Prostate gland (tissue), 2 donors: Measurements from ENCODE around the gene FNDC3B. TPM values are rescaled to one million over a fixed set of nuclear protein-coding genes. Genes with fewer than 3 reads are reported as not detected.

Source experiments
- DNase-seq: peaks from one replicate; pipeline ENCODE4 v3.0.0-alpha.2; 2019; ENCODE audit warnings: low spot score
- H3K27ac ChIP-seq, 2 donors: fragments of 200-600 bp; sonication (generic); 2 replicates each; pipeline ENCODE4 v1.5.1; 2017 to 2019
- H3K27me3 ChIP-seq: fragments of 200-600 bp; sonication (generic); replicated peaks from 2 replicates; pipeline ENCODE4 v1.5.1; 2019; ENCODE audit not compliant: insufficient read depth
- H3K36me3 ChIP-seq, 2 donors: fragments of 200-600 bp; sonication (generic); 1 replicate in 1 of 2; 2 replicates in 1 of 2; pipeline versions ENCODE4 v1.5.1 to v1.8.1; 2017 to 2019
- H3K4me1 ChIP-seq: fragments of 200-600 bp; sonication (generic); replicated peaks from 2 replicates; pipeline ENCODE4 v1.5.1; 2019
- H3K4me3 ChIP-seq, 2 donors: fragments of 200-600 bp; sonication (generic); 2 replicates each; pipeline ENCODE4 v1.5.1; 2017 to 2019
- H3K9me3 ChIP-seq: fragments of 200-600 bp; sonication (generic); 2 replicates; pipeline ENCODE4 v1.5.1; 2017
- POLR2A ChIP-seq: fragments of 450-650 bp; IDR thresholded peaks from one replicate; pipeline ENCODE4 v1.6.1; 2016; ENCODE audit warnings: antibody characterized with exemption, mild to moderate bottlenecking
- POLR2AphosphoS5 ChIP-seq: sonication (generic); formaldehyde crosslinking; IDR thresholded peaks from one replicate; pipeline ENCODE4 v1.6.1; 2017; ENCODE audit warnings: antibody characterized with exemption
- WGBS: methylation state at CpG from one replicate; pipeline ENCODE4 v1.1.5; 2018; 5-methylcytosine and 5-hydroxymethylcytosine counted together
- intact Hi-C: fragments of 100-400 bp; cut with DNase I; formaldehyde crosslinking; loops from one replicate; pipeline ENCODE4 v1.14.2; 2022
- total RNA-seq, 2 donors: library from RNA; depleted of rRNA; stranded (reverse); fragments of >200 nt; gene quantifications; one replicate each; pipeline ENCODE4 v1.1.0, GENCODE V29; 2016
- TF ChIP-seq, protein P1 (sequence below), 4 experiments: fragments of 200-600 bp in 2 of 4; fragments of 450-650 bp in 2 of 4; sonication (generic) in 2 of 4; IDR thresholded peaks; 1 replicate in 3 of 4; 2 replicates in 1 of 4; pipeline ENCODE4 v1.5.1; 2016 to 2019; ENCODE audit warnings: antibody characterized with exemption in 4 of 4, mild to moderate bottlenecking in 2 of 4, moderate library complexity in 2 of 4

Gene FNDC3B
- total RNA-seq, 2 donors from 2014 or later = 35.9 to 62.4 TPM

DNA sequence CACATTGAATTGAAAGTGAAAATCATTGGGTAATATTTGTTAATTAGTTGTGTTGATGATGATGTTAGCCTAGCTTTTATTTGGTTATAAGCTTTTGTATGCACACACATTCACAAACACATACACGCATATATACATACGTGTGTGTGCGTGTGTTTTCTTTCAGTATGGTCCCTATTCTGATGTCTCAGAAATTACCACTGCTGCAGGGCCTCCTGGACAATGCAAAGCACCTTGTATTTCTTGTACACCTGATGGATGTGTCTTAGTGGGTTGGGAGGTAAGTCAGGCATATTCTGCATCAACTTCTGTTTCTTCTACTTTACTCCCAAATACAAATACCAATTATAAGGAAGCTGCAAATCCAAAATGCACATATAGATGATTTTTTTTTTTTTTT is 306.8 kb downstream of the FNDC3B start:
- H3K36me3 ChIP-seq = no peaks in the 10 kb centered on the region
- no peak for TF ChIP-seq POLR2A
- no peak for TF ChIP-seq POLR2AphosphoS5
- TF ChIP-seq, protein P1, sequence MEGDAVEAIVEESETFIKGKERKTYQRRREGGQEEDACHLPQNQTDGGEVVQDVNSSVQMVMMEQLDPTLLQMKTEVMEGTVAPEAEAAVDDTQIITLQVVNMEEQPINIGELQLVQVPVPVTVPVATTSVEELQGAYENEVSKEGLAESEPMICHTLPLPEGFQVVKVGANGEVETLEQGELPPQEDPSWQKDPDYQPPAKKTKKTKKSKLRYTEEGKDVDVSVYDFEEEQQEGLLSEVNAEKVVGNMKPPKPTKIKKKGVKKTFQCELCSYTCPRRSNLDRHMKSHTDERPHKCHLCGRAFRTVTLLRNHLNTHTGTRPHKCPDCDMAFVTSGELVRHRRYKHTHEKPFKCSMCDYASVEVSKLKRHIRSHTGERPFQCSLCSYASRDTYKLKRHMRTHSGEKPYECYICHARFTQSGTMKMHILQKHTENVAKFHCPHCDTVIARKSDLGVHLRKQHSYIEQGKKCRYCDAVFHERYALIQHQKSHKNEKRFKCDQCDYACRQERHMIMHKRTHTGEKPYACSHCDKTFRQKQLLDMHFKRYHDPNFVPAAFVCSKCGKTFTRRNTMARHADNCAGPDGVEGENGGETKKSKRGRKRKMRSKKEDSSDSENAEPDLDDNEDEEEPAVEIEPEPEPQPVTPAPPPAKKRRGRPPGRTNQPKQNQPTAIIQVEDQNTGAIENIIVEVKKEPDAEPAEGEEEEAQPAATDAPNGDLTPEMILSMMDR (IDR thresholded peaks at IDR 0.05) = no peak
- no peak overlapping the region for H3K27ac ChIP-seq
- no peak overlapping the region for H3K4me3 ChIP-seq
- no peaks in the 10 kb centered on the region for H3K9me3 ChIP-seq
- intact Hi-C loops = no loop called here
- H3K4me1 ChIP-seq = no peaks in the 10 kb centered on the region
- no peak for DNase-seq
- 78% methylated on average over 3 of the region's 3 CpGs for WGBS
- H3K27me3 ChIP-seq = no peaks in the 10 kb centered on the region

DNA sequence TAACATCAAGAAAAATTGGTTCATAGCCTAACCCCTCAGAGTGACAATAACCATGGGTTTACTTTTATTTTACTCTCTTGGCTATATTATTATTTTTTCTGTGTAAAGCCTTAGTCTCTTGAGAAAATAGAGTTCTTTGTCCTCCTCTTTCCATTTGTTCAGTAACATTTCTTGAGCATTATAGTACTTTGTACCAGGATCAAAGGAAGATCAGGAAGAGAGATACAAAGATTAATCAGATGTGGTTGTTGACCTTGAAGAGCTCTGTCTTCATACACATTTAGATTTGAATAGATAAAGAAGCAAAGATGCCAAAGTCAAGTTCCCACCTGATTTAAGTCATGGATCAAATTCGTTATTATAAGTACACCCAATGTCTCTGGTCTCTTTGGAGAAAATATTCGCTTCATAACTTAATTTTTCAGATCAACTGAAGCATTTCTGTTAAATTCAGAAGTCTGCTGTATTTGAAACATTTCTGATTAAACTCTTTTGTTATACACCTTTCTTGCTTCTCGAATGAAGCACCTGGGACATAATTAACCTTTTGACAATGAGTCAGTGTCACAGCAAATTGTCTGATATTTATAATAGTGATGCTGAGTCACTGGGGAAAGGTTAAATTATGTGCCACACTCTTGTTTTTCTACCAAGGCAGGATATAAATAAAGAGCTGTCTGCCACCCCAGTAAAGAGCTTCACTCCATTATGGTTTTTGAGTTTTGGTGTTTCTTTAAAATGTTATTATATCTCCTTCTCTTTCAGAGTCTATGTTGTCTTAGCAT is 308.7 kb downstream of the FNDC3B start:
- no peak overlapping the region for H3K27ac ChIP-seq
- TF ChIP-seq POLR2AphosphoS5 (no peak), POLR2A (no peak)
- TF ChIP-seq, protein P1 (IDR thresholded peaks at IDR 0.05) = no peak
- H3K4me1 ChIP-seq = no peaks in the 10 kb centered on the region
- H3K27me3 ChIP-seq = no peaks in the 10 kb centered on the region
- WGBS = 58% methylated on average over 3 of the region's 3 CpGs
- DNase-seq = no peak
- intact Hi-C loops = no loop called here
- no peak overlapping the region for H3K4me3 ChIP-seq
- no peaks in the 10 kb centered on the region for H3K36me3 ChIP-seq
- no peaks in the 10 kb centered on the region for H3K9me3 ChIP-seq

DNA sequence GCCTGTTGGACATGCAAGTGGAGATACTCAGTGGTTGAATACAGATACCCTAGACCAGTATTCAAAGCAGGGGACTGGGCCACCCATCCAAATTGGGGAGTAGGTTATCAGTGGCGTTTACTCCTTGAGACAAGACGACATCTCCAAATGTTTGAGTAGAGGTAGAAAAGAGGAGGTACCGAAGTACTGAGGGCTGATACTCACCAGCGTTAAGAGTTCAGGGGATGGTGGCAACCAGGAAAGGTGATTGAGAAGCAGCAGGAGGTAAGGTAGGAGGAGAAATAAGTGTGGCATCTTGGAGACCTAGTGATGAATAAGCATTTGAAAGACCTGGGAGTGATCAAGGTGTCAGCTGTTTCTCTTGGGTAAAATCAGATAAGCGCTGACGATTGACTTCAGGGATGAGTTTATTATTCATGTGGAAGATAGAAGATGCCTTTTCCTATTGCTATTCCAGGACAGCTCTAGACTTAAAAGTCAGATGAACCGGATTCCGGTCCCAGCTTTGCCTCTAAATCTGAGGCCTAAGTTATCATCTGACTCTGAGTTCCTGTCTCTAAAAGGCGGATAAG is 312.6 kb downstream of the FNDC3B start:
- intact Hi-C loops = no loop called here
- WGBS = 96% methylated on average over 9 of the region's 9 CpGs
- H3K9me3 ChIP-seq = no peaks in the 10 kb centered on the region
- H3K27me3 ChIP-seq = no peaks in the 10 kb centered on the region
- H3K27ac ChIP-seq = no peak overlapping the region
- no peaks in the 10 kb centered on the region for H3K36me3 ChIP-seq
- TF ChIP-seq POLR2A (no peak), POLR2AphosphoS5 (no peak)
- TF ChIP-seq, protein P1 (IDR thresholded peaks at IDR 0.05) = no peak
- no peak overlapping the region for H3K4me3 ChIP-seq
- DNase-seq = no peak
- no peaks in the 10 kb centered on the region for H3K4me1 ChIP-seq

DNA sequence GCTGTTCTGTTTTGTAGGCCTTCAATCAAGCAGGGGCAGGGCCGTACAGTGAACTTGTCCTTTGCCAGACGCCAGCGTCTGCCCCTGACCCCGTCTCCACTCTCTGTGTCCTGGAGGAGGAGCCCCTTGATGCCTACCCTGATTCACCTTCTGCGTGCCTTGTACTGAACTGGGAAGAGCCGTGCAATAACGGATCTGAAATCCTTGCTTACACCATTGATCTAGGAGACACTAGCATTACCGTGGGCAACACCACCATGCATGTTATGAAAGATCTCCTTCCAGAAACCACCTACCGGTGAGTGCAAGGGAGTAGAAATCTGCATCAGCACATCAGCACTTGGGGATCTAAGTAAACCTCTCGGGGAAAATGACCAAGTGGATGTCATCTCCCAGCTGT is 313.4 kb downstream of the FNDC3B start:
- Histone ChIP-seq H3K4me3 (no peak overlapping the region), H3K27me3 (no peaks in the 10 kb centered on the region), H3K36me3 (no peaks in the 10 kb centered on the region), H3K9me3 (no peaks in the 10 kb centered on the region), H3K27ac (no peak overlapping the region), H3K4me1 (no peaks in the 10 kb centered on the region)
- 92% methylated on average over 10 of the region's 10 CpGs for WGBS
- intact Hi-C loops = no loop called here
- TF ChIP-seq, protein P1 (IDR thresholded peaks at IDR 0.05) = no peak
- TF ChIP-seq POLR2AphosphoS5 (no peak), POLR2A (no peak)
- no peak for DNase-seq
